HG03196 (cell line): ENCODE results near the gene NPM1.
"Not testable (repeated sequence)": the region's sequence is repeated elsewhere in the genome, so short reads cannot be mapped to it uniquely, and the experiment has no call there.

Source experiments
- ATAC-seq: cut with Tn5 transposase; IDR thresholded peaks from one replicate; pipeline ENCODE4 v1.9.1; 2021; ENCODE audit not compliant: unreplicated experiment

The NPM1 gene

GRCh38 chr5:171387345-171387969 lies at the start of gene NPM1:
TSS of gene NPM1 (plus strand) at chr5:171387849. CDS start at chr5:171387949, 100 bp downstream.
- peak; percentile 89 for ATAC-seq

- no peak for ATAC-seq
Measured at GRCh38 chr5:171340042-171340441, 47.6 kb upstream of the NPM1 start.

- ATAC-seq = no peak
Measured at GRCh38 chr5:171340491-171340890, 47.2 kb upstream of the NPM1 start.

- no peak for ATAC-seq
Measured at GRCh38 chr5:171342362-171343111, 45.1 kb upstream of the NPM1 start.

- no peak for ATAC-seq
Measured at GRCh38 chr5:171344936-171345608, 42.6 kb upstream of the NPM1 start.

GRCh38 chr5:171351536-171352073 lies 36.0 kb upstream of the NPM1 start:
- no peak for ATAC-seq

- ATAC-seq = peak; percentile 87
Measured at GRCh38 chr5:171355302-171355724, 32.3 kb upstream of the NPM1 start.

GRCh38 chr5:171357843-171358242 lies 29.8 kb upstream of the NPM1 start:
- no peak for ATAC-seq

- ATAC-seq = not testable (repeated sequence)
Measured at GRCh38 chr5:171361151-171361550, 26.5 kb upstream of the NPM1 start.

GRCh38 chr5:171363249-171363648 lies 24.4 kb upstream of the NPM1 start:
- not testable (repeated sequence) for ATAC-seq

- peak; percentile 53 for ATAC-seq
Measured at GRCh38 chr5:171363846-171364245, 23.8 kb upstream of the NPM1 start.

GRCh38 chr5:171365351-171365750 lies 22.3 kb upstream of the NPM1 start:
- ATAC-seq = no peak

GRCh38 chr5:171366645-171367044 lies 21.0 kb upstream of the NPM1 start:
- no peak for ATAC-seq

GRCh38 chr5:171367424-171368370 lies 20.0 kb upstream of the NPM1 start:
- ATAC-seq = no peak

- ATAC-seq = no peak
Measured at GRCh38 chr5:171369056-171369455, 18.6 kb upstream of the NPM1 start.

GRCh38 chr5:171369898-171370297 lies 17.8 kb upstream of the NPM1 start:
- no peak for ATAC-seq

GRCh38 chr5:171370881-171371280 lies 16.8 kb upstream of the NPM1 start:
- not testable (repeated sequence) for ATAC-seq

GRCh38 chr5:171371326-171371725 lies 16.3 kb upstream of the NPM1 start:
- ATAC-seq = no peak

- ATAC-seq = no peak
Measured at GRCh38 chr5:171379961-171380360, 7.7 kb upstream of the NPM1 start.

- not testable (repeated sequence) for ATAC-seq
Measured at GRCh38 chr5:171384416-171384815, 3.2 kb upstream of the NPM1 start.
